ENCODE measurements around the gene WDR6. TPM values are rescaled to one million over a fixed set of nuclear protein-coding genes. Genes with fewer than 3 reads are reported as not detected.
A peak's percentile ranks its signal among the peaks of the same experiment; 100 is the strongest.

WDR6 gene
- total and polyA plus RNA-seq, 9 of the 15 experiments (the other 6 are each of a cell fraction or from before 2014, with no cell fraction given) = 8.9 to 90.6 (median 44.7) TPM

DNA sequence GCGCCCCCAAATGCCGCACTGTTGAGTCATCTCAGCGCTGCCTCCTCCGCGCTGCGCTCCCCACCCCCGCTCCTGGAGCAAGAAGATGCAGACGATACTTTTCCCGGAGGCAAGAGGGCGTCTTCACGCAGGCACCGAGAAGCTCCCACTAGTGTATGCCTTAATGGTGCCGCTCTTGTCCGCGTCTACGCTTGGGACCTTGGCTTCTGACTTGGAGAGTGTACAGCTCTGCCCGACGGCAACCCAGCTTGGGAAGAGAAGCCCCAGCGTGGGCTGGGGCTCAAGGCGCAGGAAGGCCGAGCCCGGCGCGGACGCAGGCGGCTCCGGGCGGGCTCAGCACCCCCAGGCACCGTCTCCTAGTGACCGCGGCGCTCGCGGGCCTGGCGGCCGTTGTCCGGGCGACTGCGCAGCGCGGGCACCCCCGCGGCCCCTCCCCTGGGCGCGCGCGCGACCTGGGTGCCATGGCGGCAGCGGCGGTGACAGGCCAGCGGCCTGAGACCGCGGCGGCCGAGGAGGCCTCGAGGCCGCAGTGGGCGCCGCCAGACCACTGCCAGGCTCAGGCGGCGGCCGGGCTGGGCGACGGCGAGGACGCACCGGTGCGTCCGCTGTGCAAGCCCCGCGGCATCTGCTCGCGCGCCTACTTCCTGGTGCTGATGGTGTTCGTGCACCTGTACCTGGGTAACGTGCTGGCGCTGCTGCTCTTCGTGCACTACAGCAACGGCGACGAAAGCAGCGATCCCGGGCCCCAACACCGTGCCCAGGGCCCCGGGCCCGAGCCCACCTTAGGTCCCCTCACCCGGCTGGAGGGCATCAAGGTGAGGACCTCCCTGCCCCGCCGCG is 17.2 kb upstream of the WDR6 start, which contains the start of gene P4HTM (continued):
- TF ChIP-seq ZNF431 (CRISPR knock-in tag; IDR thresholded peaks at IDR 0.05) = no peak
- no peak for TF ChIP-seq POLR2AphosphoS2 (IDR thresholded peaks at IDR 0.05; ENCODE audit: low read length)
- no peak for TF ChIP-seq CHD4 (IDR thresholded peaks at IDR 0.05; ENCODE audit: insufficient read depth, insufficient replicate concordance, low read depth, low read length, poor library complexity, severe bottlenecking)
- TF ChIP-seq NBN (IDR thresholded peaks at IDR 0.05; ENCODE audit: low read depth) = 0 out of 2 replicates have a peak, but pooled peaks have one; percentile 36
- peak; percentile 90; the same call in 1 of the 2 replicates for TF ChIP-seq DPF2 (IDR thresholded peaks at IDR 0.05)
- TF ChIP-seq ATF7 (IDR thresholded peaks at IDR 0.05) = peak; percentile 65; the same call in 1 of the 2 replicates
- no peak for TF ChIP-seq XRCC3 (IDR thresholded peaks at IDR 0.05)
- no peak for TF ChIP-seq POLR2B (IDR thresholded peaks at IDR 0.05; ENCODE audit: low read depth, partially characterized antibody)
- peak; percentile 70; the same call in 1 of the 2 replicates for TF ChIP-seq NFE2 (IDR thresholded peaks at IDR 0.05; ENCODE audit: low read depth)
- no peak for TF ChIP-seq RBM17 (IDR thresholded peaks at IDR 0.05; ENCODE audit: borderline replicate concordance, low read depth, low read length)
- TF ChIP-seq, protein P1, sequence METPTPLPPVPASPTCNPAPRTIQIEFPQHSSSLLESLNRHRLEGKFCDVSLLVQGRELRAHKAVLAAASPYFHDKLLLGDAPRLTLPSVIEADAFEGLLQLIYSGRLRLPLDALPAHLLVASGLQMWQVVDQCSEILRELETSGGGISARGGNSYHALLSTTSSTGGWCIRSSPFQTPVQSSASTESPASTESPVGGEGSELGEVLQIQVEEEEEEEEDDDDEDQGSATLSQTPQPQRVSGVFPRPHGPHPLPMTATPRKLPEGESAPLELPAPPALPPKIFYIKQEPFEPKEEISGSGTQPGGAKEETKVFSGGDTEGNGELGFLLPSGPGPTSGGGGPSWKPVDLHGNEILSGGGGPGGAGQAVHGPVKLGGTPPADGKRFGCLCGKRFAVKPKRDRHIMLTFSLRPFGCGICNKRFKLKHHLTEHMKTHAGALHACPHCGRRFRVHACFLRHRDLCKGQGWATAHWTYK (CRISPR knock-in tag; IDR thresholded peaks at IDR 0.05) = no peak
- TF ChIP-seq, protein P2, sequence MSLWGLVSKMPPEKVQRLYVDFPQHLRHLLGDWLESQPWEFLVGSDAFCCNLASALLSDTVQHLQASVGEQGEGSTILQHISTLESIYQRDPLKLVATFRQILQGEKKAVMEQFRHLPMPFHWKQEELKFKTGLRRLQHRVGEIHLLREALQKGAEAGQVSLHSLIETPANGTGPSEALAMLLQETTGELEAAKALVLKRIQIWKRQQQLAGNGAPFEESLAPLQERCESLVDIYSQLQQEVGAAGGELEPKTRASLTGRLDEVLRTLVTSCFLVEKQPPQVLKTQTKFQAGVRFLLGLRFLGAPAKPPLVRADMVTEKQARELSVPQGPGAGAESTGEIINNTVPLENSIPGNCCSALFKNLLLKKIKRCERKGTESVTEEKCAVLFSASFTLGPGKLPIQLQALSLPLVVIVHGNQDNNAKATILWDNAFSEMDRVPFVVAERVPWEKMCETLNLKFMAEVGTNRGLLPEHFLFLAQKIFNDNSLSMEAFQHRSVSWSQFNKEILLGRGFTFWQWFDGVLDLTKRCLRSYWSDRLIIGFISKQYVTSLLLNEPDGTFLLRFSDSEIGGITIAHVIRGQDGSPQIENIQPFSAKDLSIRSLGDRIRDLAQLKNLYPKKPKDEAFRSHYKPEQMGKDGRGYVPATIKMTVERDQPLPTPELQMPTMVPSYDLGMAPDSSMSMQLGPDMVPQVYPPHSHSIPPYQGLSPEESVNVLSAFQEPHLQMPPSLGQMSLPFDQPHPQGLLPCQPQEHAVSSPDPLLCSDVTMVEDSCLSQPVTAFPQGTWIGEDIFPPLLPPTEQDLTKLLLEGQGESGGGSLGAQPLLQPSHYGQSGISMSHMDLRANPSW (CRISPR knock-in tag; IDR thresholded peaks at IDR 0.05) = no peak
- TF ChIP-seq ARNT (IDR thresholded peaks at IDR 0.05) = no peak
- TF ChIP-seq KLF16 (IDR thresholded peaks at IDR 0.05) = no peak
- TF ChIP-seq, protein P3, sequence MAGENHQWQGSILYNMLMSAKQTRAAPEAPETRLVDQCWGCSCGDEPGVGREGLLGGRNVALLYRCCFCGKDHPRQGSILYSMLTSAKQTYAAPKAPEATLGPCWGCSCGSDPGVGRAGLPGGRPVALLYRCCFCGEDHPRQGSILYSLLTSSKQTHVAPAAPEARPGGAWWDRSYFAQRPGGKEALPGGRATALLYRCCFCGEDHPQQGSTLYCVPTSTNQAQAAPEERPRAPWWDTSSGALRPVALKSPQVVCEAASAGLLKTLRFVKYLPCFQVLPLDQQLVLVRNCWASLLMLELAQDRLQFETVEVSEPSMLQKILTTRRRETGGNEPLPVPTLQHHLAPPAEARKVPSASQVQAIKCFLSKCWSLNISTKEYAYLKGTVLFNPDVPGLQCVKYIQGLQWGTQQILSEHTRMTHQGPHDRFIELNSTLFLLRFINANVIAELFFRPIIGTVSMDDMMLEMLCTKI (IDR thresholded peaks at IDR 0.05; ENCODE audit: partially characterized antibody) = no peak
- TF ChIP-seq SOX6 (IDR thresholded peaks at IDR 0.05) = no peak
- TF ChIP-seq, protein P4, sequence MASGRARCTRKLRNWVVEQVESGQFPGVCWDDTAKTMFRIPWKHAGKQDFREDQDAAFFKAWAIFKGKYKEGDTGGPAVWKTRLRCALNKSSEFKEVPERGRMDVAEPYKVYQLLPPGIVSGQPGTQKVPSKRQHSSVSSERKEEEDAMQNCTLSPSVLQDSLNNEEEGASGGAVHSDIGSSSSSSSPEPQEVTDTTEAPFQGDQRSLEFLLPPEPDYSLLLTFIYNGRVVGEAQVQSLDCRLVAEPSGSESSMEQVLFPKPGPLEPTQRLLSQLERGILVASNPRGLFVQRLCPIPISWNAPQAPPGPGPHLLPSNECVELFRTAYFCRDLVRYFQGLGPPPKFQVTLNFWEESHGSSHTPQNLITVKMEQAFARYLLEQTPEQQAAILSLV (tag; IDR thresholded peaks at IDR 0.05) = no peak
- TF ChIP-seq, protein P5, sequence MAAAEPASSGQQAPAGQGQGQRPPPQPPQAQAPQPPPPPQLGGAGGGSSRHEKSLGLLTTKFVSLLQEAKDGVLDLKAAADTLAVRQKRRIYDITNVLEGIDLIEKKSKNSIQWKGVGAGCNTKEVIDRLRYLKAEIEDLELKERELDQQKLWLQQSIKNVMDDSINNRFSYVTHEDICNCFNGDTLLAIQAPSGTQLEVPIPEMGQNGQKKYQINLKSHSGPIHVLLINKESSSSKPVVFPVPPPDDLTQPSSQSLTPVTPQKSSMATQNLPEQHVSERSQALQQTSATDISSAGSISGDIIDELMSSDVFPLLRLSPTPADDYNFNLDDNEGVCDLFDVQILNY (CRISPR knock-in tag; IDR thresholded peaks at IDR 0.05) = no peak
- TF ChIP-seq SRSF7 (optimal IDR thresholded peaks at IDR 0.05; ENCODE audit: low read depth, low read length) = no peak
